Measurements from ENCODE around the gene NPTXR.
A peak's percentile ranks its signal among the peaks of the same experiment; 100 is the strongest.

Gene NPTXR

GRCh38 chr22:38843657-38844314 lies at the start of gene NPTXR:
Gene NPTXR (minus strand): TSS chr22:38844028.
- peak within 1 kb of the TSS; percentile 37 for H3K4me3 ChIP-seq (ENCODE audit: low read depth, low read length)
- DNase-seq (ENCODE audit: low read depth) = no peak

DNA sequence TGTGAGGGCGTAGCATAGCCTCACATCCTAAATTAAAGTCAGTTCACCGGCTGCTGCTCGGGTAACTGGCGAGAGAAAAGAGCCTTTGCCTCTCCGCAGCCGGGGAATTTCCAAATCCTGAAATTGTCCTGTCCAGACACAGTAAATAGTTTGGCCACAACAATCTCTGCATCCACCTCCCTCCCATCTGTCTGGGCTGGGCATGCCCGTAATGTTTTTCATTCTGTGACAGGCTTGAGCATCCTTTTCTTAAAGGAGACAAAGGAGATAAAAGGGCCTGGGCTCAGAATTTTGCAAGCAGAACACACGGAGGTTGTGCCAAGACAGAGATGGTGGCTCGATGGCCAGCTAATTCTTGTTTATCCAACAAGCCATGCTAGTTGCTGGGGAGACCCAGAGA lies 47.4 kb upstream of the NPTXR start:
- no peak overlapping the region for H3K4me3 ChIP-seq (ENCODE audit: low read depth, low read length)
- DNase-seq (ENCODE audit: low read depth) = no peak

GRCh38 chr22:38890377-38890776 lies 46.5 kb upstream of the NPTXR start:
- DNase-seq (ENCODE audit: low read depth) = no peak
- no peak overlapping the region for H3K4me3 ChIP-seq (ENCODE audit: low read depth, low read length)

DNA sequence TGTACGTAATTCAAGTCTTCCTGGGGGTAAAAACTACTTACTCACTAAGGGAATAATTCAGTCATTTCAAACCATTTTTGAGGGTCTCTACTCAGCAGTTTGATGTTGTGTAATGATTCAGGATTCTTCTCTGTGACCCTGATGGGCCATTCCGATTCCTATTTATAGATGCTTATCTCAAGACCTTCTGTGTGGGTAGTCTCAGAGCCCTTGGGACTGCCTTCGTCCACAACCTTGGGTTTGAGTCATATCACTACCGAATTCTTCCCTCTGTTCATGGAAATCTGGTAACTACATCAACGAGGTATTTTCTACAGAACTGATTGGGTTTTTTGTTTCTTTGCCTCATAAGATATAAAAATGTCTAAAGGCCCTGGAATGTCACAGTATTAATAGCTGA lies 42.5 kb upstream of the NPTXR start:
- no peak overlapping the region for H3K4me3 ChIP-seq (ENCODE audit: low read depth, low read length)
- no peak for DNase-seq (ENCODE audit: low read depth)

- DNase-seq (ENCODE audit: low read depth) = no peak
- no peak overlapping the region for H3K4me3 ChIP-seq (ENCODE audit: low read depth, low read length)
Observed at GRCh38 chr22:38882972-38883622, 39.3 kb upstream of the NPTXR start.

DNA sequence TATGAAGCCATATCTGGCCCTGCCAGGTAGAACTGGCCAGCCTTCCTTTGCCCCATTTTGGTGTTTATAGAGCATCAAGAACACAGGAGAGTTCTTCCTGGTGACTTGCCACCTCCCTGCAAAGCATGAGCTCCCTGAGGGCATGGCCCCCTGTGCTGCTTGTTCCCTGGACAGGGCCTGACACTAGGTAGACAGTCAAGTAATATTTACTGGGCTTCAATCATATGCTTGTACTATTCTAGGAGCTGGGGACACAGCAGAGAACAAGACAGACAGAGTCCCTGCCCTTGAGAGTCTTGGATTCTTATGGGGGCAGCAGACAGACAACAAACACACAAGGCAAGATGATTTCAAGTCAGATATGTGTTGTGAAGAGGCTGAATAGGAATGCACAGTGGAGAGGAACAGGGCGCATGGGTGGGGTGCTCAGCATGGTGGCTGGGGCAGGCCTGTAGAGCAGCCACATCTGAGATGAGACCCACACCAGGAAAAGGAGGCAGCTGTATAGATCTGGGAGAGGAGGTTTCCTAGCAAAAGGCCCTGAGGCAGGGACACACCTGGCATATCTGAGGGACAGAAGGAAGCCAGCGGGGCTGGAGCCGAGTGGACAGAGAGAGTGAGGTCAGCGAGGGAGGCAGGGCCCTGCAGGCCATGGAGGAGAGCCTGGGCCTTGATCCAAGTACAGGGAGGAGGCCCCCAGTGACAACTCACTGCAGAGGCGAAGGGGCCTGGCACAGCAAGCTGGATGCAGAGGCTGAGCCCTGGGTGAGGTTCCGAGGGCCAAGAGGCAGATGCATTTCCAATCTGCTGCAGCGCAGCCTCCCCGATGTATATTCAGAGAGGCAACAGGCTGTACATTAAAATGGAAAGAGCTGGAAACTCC lies 38.4 kb upstream of the NPTXR start:
- no peak for DNase-seq (ENCODE audit: low read depth)
- H3K4me3 ChIP-seq (ENCODE audit: low read depth, low read length) = no peak overlapping the region

- no peak overlapping the region for H3K4me3 ChIP-seq (ENCODE audit: low read depth, low read length)
Observed at GRCh38 chr22:38881464-38881871, 37.6 kb upstream of the NPTXR start.

DNA sequence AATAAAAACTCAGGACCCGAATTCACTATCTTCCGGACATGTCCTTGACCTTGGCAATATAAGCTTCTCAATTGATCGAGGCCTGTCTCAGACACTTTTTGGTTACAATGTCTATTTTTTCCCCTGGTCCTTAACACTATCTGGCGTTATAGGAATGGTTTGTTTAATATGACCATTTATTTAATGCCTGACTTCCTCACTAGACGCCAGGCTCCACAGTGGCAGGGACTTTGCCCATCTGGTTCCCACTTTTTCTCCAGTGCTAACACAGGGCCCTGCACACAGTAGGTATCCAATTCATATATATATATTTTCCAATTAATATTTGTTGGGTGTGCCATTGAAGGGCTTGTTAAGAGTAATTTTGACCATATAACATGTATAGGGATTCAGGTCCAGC lies 36.1 kb upstream of the NPTXR start:
- DNase-seq (ENCODE audit: low read depth) = no peak
- H3K4me3 ChIP-seq (ENCODE audit: low read depth, low read length) = no peak overlapping the region

More at GRCh38 chr22:38881464-38881871, 37.6 kb upstream of the NPTXR start:
- peak; percentile 60 for DNase-seq (ENCODE audit: low read depth)

DNA sequence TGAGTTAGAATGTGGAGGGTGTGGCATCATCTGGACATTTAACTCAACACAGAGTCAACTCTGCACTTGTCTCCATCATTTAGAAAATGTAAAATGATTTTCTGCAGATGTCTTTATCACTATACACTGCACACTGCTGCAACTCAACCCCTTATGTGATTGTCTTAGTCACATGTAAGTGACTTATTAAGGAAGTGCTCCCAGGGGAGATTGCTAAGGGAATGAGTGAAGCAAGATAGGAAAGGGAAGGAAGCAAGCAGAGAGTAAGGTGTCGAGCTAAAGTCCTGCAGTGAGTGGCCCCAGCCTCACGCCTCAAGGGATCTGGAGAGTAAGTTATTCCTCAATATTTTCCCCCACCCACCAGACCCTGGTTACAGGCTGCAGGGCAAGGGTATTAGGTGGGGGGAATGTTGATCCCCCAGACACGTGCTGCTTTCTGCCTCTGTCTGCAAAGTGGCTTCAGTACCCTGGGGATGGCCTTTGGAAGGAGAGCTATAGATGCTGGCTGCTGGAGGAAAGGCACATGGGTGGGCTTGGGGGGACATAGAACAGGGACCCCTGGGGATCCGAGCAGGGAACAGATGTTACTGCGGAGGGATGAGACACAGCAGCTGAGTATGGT lies 35.4 kb upstream of the NPTXR start:
- no peak overlapping the region for H3K4me3 ChIP-seq (ENCODE audit: low read depth, low read length)
- no peak for DNase-seq (ENCODE audit: low read depth)

- H3K4me3 ChIP-seq (ENCODE audit: low read depth, low read length) = no peak overlapping the region
Observed at GRCh38 chr22:38878001-38878400, 34.2 kb upstream of the NPTXR start.

GRCh38 chr22:38874529-38875222 lies 30.8 kb upstream of the NPTXR start:
- DNase-seq (ENCODE audit: low read depth) = no peak
- no peak overlapping the region for H3K4me3 ChIP-seq (ENCODE audit: low read depth, low read length)

More at GRCh38 chr22:38878001-38878400, 34.2 kb upstream of the NPTXR start:
- DNase-seq (ENCODE audit: low read depth) = no peak

DNA sequence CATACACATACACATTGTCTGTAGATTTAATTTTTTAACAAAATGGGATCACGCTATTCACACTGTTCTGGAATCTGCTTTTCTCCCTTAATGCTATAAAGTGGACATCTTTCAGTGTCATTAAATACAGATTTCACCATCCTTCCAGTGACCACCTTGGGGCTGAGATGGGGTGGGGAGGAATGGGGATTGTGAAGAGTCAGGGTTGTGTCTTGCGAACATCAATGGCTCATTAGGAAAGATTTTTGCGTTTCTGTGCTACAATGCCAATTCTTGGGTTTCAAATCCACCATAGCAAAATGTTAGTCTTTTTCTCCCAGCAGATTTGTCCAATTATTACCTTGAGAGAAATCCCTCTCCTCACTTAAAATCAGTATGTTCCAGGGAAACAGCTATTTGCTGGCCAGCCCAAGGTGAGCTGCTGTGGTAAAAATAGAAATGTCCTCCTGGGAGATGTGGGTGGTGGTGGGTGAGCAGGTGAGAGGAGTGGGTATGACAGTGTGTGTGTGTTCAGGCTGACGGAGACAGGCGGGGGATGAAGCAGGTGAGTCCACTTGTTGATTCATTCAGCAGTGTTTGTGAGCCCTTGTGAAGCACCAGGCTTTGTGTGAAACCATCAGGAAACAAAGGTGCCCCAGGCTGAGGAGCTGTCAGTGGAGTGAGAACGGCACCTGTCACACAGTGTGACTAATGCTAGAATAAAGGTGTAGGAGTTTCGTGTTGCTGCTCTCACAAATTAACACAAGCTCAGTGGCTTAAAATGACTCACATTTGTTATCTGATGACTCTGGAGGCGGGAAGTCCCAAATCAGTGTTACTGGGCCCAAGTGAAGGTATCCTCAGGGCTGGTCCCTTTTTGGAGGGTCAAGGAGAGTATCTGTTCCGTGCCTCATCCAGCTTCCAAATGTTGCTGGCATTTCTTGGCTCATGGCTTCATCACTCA lies 29.9 kb upstream of the NPTXR start:
- peak overlapping the region; percentile 64 for H3K4me3 ChIP-seq (ENCODE audit: low read depth, low read length)
- no peak for DNase-seq (ENCODE audit: low read depth)

DNA sequence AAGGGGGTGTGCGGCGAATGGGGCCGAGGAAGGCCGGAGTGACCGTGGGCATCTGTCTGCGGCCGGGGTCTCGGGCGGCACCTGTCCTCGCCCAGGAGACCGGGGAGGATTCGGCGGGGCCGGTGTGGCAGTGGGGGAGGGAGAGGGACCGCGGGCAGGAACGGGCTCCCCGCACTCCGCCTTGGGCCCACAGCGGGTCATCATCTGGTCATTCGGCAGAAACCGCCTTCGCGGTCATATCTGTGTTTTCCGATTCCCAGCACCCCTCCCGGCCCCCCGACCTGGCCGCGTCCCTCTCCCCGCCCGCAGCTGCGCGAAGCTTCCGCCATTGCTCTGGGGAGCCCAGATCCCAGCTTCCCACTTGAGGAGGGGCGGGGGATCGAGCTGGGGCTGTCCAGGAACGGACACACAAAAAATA lies 29.0 kb upstream of the NPTXR start:
- peak overlapping the region; percentile 64 for H3K4me3 ChIP-seq (ENCODE audit: low read depth, low read length)
- no peak for DNase-seq (ENCODE audit: low read depth)

GRCh38 chr22:38872172-38872830 lies 28.5 kb upstream of the NPTXR start, which contains the start of gene CBX6:
Gene CBX6 (minus strand): TSS chr22:38872216. CDS start chr22:38872190, 26 bp downstream.
- H3K4me3 ChIP-seq (ENCODE audit: low read depth, low read length) = peak within 1 kb of the TSS; percentile 69
- DNase-seq (ENCODE audit: low read depth) = peak; percentile 72

DNA sequence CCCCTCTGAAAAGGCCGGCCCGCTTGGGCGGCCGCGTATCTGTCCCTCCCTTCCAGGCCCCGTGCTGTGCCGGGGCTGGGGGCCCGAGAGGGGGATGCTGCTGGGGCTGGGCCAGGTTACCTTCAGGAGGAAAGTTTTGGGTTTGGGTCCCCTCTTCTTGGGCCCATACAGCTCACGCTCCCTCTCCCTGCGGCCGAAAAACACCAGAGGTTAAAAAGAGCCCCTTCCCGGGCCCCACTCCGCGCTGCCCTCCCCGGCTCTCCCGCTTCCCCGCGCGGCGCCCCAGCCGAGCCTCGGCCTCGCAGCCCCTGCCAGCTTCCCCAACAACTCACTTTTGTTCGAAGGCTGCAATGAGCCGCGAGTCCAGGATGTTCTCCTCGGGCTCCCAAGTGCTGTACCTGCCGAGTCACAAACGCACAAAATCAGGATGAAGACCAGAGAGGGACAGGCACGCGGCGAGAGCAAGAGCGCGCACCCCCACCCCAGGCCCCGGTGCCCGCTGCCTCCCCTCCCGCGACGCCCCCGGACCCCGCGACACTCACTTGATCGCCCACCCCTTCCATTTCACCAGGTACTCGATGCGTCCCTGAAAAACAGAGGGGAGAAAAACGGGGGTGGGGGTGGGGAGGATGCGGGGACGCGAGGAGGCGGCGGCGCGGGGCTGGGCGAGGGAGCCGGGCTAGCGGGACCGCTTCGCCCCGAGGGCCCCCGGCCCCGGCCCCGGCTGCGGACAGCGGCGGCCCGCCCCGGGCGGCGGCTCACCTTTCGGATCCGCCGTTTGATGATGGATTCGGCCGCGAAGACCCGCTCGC lies 27.7 kb upstream of the NPTXR start:
- DNase-seq (ENCODE audit: low read depth) = no peak
- peak overlapping the region; percentile 69 for H3K4me3 ChIP-seq (ENCODE audit: low read depth, low read length)

- H3K4me3 ChIP-seq (ENCODE audit: low read depth, low read length) = peak overlapping the region; percentile 69
- no peak for DNase-seq (ENCODE audit: low read depth)
Observed at GRCh38 chr22:38870791-38871359, 27.0 kb upstream of the NPTXR start.
